ENCODE data around the gene RRM2.

RRM2 gene

DNA sequence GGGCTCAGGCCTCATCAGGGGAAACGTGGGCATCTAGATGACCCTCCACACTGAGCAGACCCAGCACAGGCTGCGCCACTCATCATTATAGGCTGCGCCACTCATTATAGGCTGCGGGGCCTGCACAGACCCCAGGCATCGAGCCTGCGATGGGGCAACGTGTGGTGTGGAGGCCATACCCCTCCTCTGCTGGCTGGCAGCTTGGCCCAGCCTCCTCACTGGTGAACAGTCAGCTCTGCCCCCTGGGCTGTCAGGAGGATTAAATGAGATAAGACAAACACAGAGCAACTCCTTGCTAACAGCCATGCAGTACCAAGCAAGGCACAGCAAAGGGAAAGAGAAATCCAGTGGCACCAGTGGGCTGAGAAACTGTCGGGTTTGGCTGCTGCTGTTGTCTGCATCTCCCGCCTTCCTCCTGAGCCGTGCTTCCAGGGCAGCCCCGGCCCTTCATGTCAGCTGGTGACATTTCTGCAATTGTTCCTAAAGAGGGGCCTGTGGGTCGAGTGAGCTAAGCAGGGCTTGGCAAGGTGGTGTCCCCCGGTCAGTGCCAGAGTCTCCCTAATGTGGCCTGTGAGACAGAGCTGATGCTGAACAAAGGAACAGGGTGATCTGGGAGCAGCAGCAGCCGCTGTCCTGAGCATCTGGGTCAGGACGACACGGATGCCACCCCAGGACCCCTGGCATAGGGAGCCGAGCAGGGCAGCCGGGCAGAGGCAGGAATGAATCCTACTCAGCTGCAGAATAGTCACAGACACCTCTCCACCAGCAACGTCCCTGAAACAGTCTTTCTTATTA lies 48.7 kb downstream of the RRM2 start:
- DNase-seq (ENCODE audit: low read depth in 2 of 2, low spot score in 1 of 2), result no peak

- no peak for DNase-seq (ENCODE audit: low read depth in 2 of 2, low spot score in 1 of 2)
These were observed 49.7 kb downstream of the RRM2 start for GRCh38 chr2:10172033-10172871.

DNA sequence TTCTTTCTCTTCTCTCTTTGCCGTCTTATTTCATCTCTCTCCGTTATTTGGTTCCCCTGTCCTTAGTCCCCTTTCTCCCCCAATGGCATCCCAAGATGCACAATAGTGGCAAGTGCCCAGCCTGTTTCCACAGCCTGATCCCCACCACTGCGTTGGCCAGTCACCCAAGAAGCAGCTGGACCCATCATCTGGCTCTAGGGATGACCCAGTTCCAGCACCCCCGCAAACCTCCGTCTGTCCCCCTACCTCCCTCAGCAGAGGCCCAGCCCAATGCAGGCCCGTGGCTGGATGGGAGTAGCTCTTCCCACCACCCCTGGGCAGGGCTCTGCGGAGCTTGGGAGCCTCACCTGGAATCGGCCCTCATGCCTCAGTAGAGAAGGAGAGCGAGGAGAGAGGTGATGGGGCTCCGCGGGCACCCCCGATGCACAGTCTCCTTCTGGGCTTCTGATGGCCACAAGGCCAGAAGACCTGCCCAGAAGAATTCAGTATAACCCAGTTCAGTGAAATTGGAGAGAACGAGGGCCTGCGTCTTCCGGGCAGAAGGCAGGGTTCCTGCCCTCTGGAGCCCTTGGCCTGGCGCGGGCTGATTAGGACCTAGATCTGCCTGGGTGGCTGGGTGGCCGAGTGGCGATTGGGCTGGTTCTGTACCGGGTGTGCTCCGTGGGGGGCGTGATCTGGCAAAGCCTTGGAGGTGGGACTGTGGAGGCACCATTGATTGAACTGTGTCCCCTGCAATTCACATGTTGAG lies 50.9 kb downstream of the RRM2 start:
- no peak for DNase-seq (ENCODE audit: low read depth in 2 of 2, low spot score in 1 of 2)

DNA sequence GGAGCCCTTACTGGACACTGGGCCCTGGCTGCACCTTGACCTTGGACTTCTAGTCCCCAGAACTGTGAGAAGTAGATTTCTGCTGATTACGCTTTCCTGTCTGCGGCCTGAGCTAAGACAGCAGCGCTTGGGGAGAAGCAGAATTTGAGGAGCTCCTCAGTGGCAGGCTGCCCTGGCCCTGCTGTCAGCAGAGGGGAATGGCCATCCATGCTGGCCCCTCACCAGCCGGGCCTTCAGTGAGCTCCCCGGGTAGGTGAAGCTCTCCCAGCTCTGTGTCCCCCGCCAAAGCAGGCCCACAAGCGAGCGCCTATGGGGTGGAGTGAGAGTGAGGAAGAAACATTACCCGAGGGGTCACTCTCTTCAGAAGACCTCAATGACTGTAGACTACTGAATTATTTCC lies 51.6 kb downstream of the RRM2 start:
- DNase-seq (ENCODE audit: low read depth in 2 of 2, low spot score in 1 of 2), result no peak

DNA sequence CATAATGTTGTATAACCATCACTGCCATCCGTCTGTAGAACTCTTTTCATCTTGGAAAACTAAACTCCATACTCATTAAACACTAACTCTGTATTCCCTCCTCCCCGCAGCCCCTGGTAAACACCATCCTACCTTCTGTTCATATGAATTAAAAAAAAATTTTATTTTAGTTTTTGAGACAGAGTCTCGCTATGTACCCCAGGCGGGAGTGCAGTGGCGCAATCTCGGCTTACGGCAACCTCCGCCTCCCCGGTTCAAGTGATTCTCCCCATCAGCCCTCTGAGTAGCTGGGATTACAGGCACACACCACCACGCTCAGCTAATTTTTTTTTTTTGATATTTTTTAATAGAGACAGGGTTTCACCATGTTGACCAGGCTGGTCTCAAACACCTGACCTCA lies 52.9 kb downstream of the RRM2 start:
- DNase-seq (ENCODE audit: low read depth in 2 of 2, low spot score in 1 of 2), result no peak

- DNase-seq (ENCODE audit: low read depth in 2 of 2, low spot score in 1 of 2), result no peak
These were observed 56.2 kb downstream of the RRM2 start for GRCh38 chr2:10178751-10179150.

DNA sequence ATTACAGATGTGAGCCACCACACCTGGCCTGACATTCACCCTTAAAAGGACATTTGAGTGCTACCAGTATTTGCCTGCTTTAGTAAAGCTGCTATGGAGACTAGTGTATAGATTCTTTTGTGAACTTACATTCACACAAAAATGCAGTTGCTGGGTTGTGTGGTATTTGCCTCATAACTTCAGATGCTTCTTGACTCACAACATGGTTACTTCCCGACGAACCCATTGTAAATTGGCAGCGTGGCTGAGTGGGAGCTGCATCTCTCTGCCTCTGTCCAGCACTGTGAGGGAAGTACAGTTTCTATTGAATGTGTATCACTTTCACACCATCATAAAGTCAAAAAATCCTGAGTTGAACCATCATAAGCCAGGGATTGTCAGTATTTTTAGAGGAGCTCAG lies 56.9 kb downstream of the RRM2 start:
- no peak for DNase-seq (ENCODE audit: low read depth in 2 of 2, low spot score in 1 of 2)

- no peak for DNase-seq (ENCODE audit: low read depth in 2 of 2, low spot score in 1 of 2)
These were observed 57.7 kb downstream of the RRM2 start for GRCh38 chr2:10180229-10180628.
